B cell (primary cell): ENCODE data around the gene UNC93B1. TPM values are rescaled to one million over a fixed set of nuclear protein-coding genes. Genes with fewer than 3 reads are reported as not detected.

ENCODE experiments used
- ATAC-seq: fragments of 200-7000 bp; cut with Tn5 transposase; one replicate; pipeline ENCODE4 v1.10.0; 2021; ENCODE audit warnings: low read depth, mild to moderate bottlenecking, moderate number of reproducible peaks, moderate library complexity
- CTCF ChIA-PET: fragments of 350-600 bp; sonication (Branson Sonifier 250); formaldehyde crosslinking; loops from one replicate; lab custom pipeline; 2021; ENCODE audit warnings: antibody characterized with exemption, inconsistent platforms; lab: Charles Lee
- POLR2A ChIA-PET: fragments of 350-600 bp; sonication (Branson Sonifier 250); formaldehyde crosslinking; loops from one replicate; lab custom pipeline; 2021; ENCODE audit warnings: antibody characterized with exemption; lab: Charles Lee
- DNase-seq: peaks from one replicate; pipeline ENCODE4 v3.0.0; 2013
- H2AFZ ChIP-seq: 2 replicates; pipeline ENCODE4 v1.6.1; 2012; ENCODE audit warnings: mild to moderate bottlenecking, low read depth, low read length; ENCODE audit not compliant: insufficient read depth, poor library complexity, severe bottlenecking
- H3K27ac ChIP-seq, 2 donors: 1 replicate in 1 of 2; 2 replicates in 1 of 2; pipeline ENCODE4 v1.5.1; 2012 to 2013; ENCODE audit warnings: low read length in 2 of 2, mild to moderate bottlenecking in 2 of 2, moderate library complexity in 1 of 2
- H3K27me3 ChIP-seq, 4 experiments: fragments of 200-600 bp in 1 of 4; sonication (generic) in 1 of 4; replicated peaks in 1 of 4; 1 replicate in 2 of 4; 2 replicates in 2 of 4; pipeline versions ENCODE4 v1.6.1 to v1.7.0; 2013 to 2016; ENCODE audit warnings: low read length in 3 of 4, mild to moderate bottlenecking in 2 of 4, mixed read lengths in 1 of 4, moderate library complexity in 1 of 4; ENCODE audit not compliant: insufficient read depth in 4 of 4, control insufficient read depth in 3 of 4; ENCODE audit errors: control extremely low read depth in 1 of 4
- H3K36me3 ChIP-seq, 2 experiments: replicated peaks in 1 of 2; 1 replicate in 1 of 2; 2 replicates in 1 of 2; pipeline versions ENCODE4 v1.6.1 to v1.7.1; 2013; ENCODE audit warnings: low read length in 1 of 2; ENCODE audit not compliant: insufficient read depth in 2 of 2, control insufficient read depth in 1 of 2; ENCODE audit errors: control extremely low read depth in 1 of 2, extremely low read depth in 1 of 2
- H3K4me1 ChIP-seq, 2 donors: fragments of 200-600 bp in 1 of 2; sonication (generic) in 1 of 2; 1 replicate in 1 of 2; 2 replicates in 1 of 2; pipeline versions ENCODE4 v1.5.1 to v1.6.1; 2013 to 2017; ENCODE audit warnings: low read length in 2 of 2; ENCODE audit not compliant: control insufficient read depth in 2 of 2, insufficient read depth in 2 of 2
- H3K4me2 ChIP-seq: replicated peaks from 2 replicates; pipeline ENCODE3; 2012; ENCODE audit warnings: mild to moderate bottlenecking, low read depth, low read length; ENCODE audit not compliant: poor library complexity, severe bottlenecking
- H3K4me3 ChIP-seq, 5 experiments: fragments of 200-600 bp in 1 of 5; sonication (generic) in 1 of 5; 1 replicate in 3 of 5; 2 replicates in 2 of 5; pipeline versions ENCODE4 v1.5.1 to v1.7.0; 2011 to 2016; ENCODE audit warnings: low read length in 4 of 5, mild to moderate bottlenecking in 4 of 5, low read depth in 2 of 5, control low read depth in 1 of 5, moderate library complexity in 1 of 5; ENCODE audit not compliant: insufficient read depth in 1 of 5; ENCODE audit errors: control extremely low read depth in 1 of 5, extremely low read depth in 1 of 5
- H3K79me2 ChIP-seq: fragments of 200-600 bp; sonication (generic); one replicate; pipeline ENCODE4 v1.6.0; 2016; ENCODE audit warnings: low read length; ENCODE audit not compliant: control insufficient read depth, insufficient read depth
- H3K9ac ChIP-seq: fragments of 200-600 bp; sonication (generic); 2 replicates; pipeline ENCODE4 v1.6.1; 2017; ENCODE audit warnings: mild to moderate bottlenecking, low read length, moderate library complexity
- H3K9me3 ChIP-seq, 3 donors: one replicate each; pipeline versions ENCODE4 v1.6.1 to v1.7.1; 2013; ENCODE audit warnings: low read length in 2 of 3; ENCODE audit not compliant: control insufficient read depth in 2 of 3, insufficient read depth in 1 of 3; ENCODE audit errors: control extremely low read depth in 1 of 3
- H4K20me1 ChIP-seq: 2 replicates; pipeline ENCODE4 v1.6.0; 2012; ENCODE audit warnings: mild to moderate bottlenecking, low read length; ENCODE audit not compliant: insufficient read depth, control insufficient read depth, poor library complexity, severe bottlenecking
- H3K27ac Mint-ChIP-seq: one replicate; pipeline ENCODE4 v1.8.0; 2021; ENCODE audit warnings: mixed read lengths
- H3K27me3 Mint-ChIP-seq: one replicate; pipeline ENCODE4 v1.8.0; 2021; ENCODE audit warnings: mixed read lengths
- H3K4me1 Mint-ChIP-seq: one replicate; pipeline ENCODE4 v1.8.0; 2021; ENCODE audit warnings: mixed read lengths
- H3K4me3 Mint-ChIP-seq: one replicate; pipeline ENCODE4 v1.8.0; 2021; ENCODE audit warnings: mixed read lengths
- H3K9me3 Mint-ChIP-seq: one replicate; pipeline ENCODE4 v1.8.0; 2022; ENCODE audit warnings: mixed read lengths; ENCODE audit not compliant: insufficient read depth
- EZH2 ChIP-seq: IDR thresholded peaks from 2 replicates; pipeline ENCODE4 v1.6.1; 2012; ENCODE audit warnings: borderline replicate concordance, low read depth, mild to moderate bottlenecking, moderate library complexity, low read length; ENCODE audit not compliant: insufficient read depth, poor library complexity, severe bottlenecking
- WGBS: methylation state at CpG from one replicate; pipeline ENCODE4 v1.1.5; 2013; ENCODE audit warnings: missing lambda C conversion rate; ENCODE audit not compliant: insufficient coverage; 5-methylcytosine and 5-hydroxymethylcytosine counted together
- intact Hi-C: fragments of 100-400 bp; cut with micrococcal nuclease; formaldehyde crosslinking; loops from one replicate; pipeline ENCODE4 v1.10.0; 2022
- polyA plus RNA-seq: library from polyadenylated mRNA; depleted of rRNA; stranded (reverse); fragments of >200 nt; gene quantifications from 2 replicates; pipeline ENCODE4 v1.2.3, GENCODE V29; 2012
- total RNA-seq, 2 donors: library from RNA; stranded (reverse); fragments of 120-200 nt in 1 of 2; gene quantifications; 1 replicate in 1 of 2; 2 replicates in 1 of 2; pipeline versions ENCODE4 v1.2.3 to v1.2.4, GENCODE V29; 2013 to 2022
- TF ChIP-seq, protein P1 (sequence below): fragments of 200-600 bp; IDR thresholded peaks from one replicate; pipeline ENCODE4 v1.8.0; 2022; ENCODE audit warnings: antibody characterized with exemption, mild to moderate bottlenecking

UNC93B1 gene
- total and polyA plus RNA-seq, 2 donors (not counting 1 experiment from before 2014, with no cell fraction given) = 114 to 308 TPM

DNA sequence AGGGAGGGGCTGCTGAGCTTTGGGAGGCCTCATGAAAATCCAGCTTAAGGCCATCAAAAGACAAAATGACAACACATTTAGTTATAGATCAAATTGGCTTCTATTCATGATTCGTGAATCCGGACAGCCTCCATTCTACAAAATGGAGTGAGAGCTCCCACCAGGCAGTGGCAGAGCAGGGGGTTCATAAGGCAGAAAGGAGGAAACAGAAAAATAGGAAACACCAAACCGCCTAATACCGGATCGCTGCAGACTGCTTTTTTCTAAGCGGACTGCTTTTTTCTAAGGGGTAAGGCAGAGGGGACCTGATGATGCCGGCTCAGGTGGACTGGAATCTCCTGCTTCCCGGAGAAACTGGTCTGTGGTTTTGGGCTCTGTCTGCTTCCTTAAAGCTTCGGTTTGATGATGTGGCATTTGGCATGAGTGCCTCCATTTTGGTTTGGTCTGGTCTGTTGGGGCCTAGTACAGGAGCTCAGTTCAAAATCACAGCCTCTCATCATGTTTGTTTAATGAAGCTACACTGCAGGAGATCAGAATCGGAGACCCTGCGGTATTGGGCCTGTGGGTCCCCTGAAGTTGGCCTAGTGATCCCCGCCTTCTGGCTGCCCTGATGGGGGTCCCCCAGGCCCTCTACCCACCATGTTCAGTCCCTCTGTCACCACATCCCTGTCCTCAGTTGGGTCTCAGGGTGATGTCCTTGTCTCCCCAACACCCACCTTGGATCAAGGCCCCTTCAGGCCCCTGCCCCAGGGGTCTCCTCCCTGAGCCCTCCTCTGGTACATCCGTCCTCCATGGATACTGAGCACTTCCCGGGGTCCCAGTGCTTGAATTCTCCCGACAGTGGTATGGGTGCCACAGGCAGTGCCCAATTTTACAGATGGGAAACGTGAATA lies 7.4 kb upstream of the UNC93B1 start:
- ATAC-seq (no peak), DNase-seq (no peak)
- Mint-ChIP-seq H3K9me3 (no peaks in the 10 kb centered on the region), H3K27me3 (no peaks in the 10 kb centered on the region), H3K4me1 (peaks cover 36% of the 10 kb centered on the region), H3K4me3 (no peak overlapping the region), H3K27ac (peak overlapping the region; percentile 48)
- TF ChIP-seq EZH2 = no peak
- TF ChIP-seq, protein P1, sequence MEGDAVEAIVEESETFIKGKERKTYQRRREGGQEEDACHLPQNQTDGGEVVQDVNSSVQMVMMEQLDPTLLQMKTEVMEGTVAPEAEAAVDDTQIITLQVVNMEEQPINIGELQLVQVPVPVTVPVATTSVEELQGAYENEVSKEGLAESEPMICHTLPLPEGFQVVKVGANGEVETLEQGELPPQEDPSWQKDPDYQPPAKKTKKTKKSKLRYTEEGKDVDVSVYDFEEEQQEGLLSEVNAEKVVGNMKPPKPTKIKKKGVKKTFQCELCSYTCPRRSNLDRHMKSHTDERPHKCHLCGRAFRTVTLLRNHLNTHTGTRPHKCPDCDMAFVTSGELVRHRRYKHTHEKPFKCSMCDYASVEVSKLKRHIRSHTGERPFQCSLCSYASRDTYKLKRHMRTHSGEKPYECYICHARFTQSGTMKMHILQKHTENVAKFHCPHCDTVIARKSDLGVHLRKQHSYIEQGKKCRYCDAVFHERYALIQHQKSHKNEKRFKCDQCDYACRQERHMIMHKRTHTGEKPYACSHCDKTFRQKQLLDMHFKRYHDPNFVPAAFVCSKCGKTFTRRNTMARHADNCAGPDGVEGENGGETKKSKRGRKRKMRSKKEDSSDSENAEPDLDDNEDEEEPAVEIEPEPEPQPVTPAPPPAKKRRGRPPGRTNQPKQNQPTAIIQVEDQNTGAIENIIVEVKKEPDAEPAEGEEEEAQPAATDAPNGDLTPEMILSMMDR = no peak
- ChIA-PET CTCF (interaction anchor here (0.8 to 4.9 kb wide), 7 partner anchors 8 to 204 kb away, joined by 3 to 72 read pairs (median 4); no protein-coding TSS in a partner anchor), POLR2A (interaction anchor here (1.1 to 1.6 kb wide), 2 partner anchors 29 to 181 kb away, joined by 3 to 4 read pairs; no protein-coding TSS in a partner anchor)
- H2AFZ ChIP-seq = peak overlapping the region; percentile 35
- H3K27ac ChIP-seq = no peak overlapping the region
- no peaks in the 10 kb centered on the region for H3K27me3 ChIP-seq
- no peaks in the 10 kb centered on the region for H3K36me3 ChIP-seq
- H4K20me1 ChIP-seq = peaks cover 26% of the 10 kb centered on the region
- peaks cover 40 to 50% of the 10 kb centered on the region in 2 donors for H3K4me1 ChIP-seq
- peak overlapping the region; percentile 74 for H3K4me2 ChIP-seq
- 68% methylated on average over 12 of the region's 16 CpGs for WGBS
- H3K9ac ChIP-seq = no peak overlapping the region
- H3K79me2 ChIP-seq = peaks cover 24% of the 10 kb centered on the region
- intact Hi-C loops = no loop called here
- H3K4me3 ChIP-seq = peak overlapping the region in 1 of 5 experiments; percentile 0
- H3K9me3 ChIP-seq = no peaks in the 10 kb centered on the region
